IgD-negative memory B cell (primary cell): Measurements from ENCODE around the gene SYMPK. TPM values are rescaled to one million over a fixed set of nuclear protein-coding genes. Genes with fewer than 3 reads are reported as not detected.
"Not testable (repeated sequence)": the region's sequence is repeated elsewhere in the genome, so short reads cannot be mapped to it uniquely, and the experiment has no call there.

Source experiments
- H3K27ac Mint-ChIP-seq, 3 donors: one replicate each; pipeline ENCODE4 v1.8.0; 2020 to 2022; ENCODE audit warnings: mild to moderate bottlenecking in 3 of 3, mixed read lengths in 3 of 3, moderate library complexity in 1 of 3
- H3K27me3 Mint-ChIP-seq: one replicate; pipeline ENCODE4 v1.8.0; 2021; ENCODE audit warnings: mixed read lengths
- H3K36me3 Mint-ChIP-seq: one replicate; pipeline ENCODE4 v1.8.0; 2020; ENCODE audit warnings: mild to moderate bottlenecking, mixed read lengths
- H3K4me1 Mint-ChIP-seq, 3 donors: one replicate each; pipeline ENCODE4 v1.8.0; 2020 to 2022; ENCODE audit warnings: mixed read lengths in 3 of 3, mild to moderate bottlenecking in 1 of 3
- H3K4me3 Mint-ChIP-seq, 4 donors: one replicate each; pipeline ENCODE4 v1.8.0; 2020 to 2022; ENCODE audit warnings: mild to moderate bottlenecking in 4 of 4, mixed read lengths in 4 of 4, moderate library complexity in 3 of 4
- H3K9me3 Mint-ChIP-seq, 3 donors: one replicate each; pipeline ENCODE4 v1.8.0; 2020 to 2021; ENCODE audit warnings: mixed read lengths in 3 of 3, mild to moderate bottlenecking in 1 of 3
- polyA plus RNA-seq: library from polyadenylated mRNA; unstranded; fragments of 300-500 nt; fragmentation: Illumina TruSeq; gene quantifications from one replicate; pipeline ENCODE4 v1.2.3, GENCODE V29; 2021

The SYMPK gene
- polyA plus RNA-seq, 1 donor from 2014 or later = 26.8 TPM

GRCh38 chr19:45799541-45799940 is 63.4 kb downstream of the SYMPK start:
- not testable (repeated sequence) for H3K36me3 Mint-ChIP-seq, H3K4me1 Mint-ChIP-seq, H3K27ac Mint-ChIP-seq, H3K27me3 Mint-ChIP-seq, H3K9me3 Mint-ChIP-seq
- peak overlapping the region in 1 of 4 donors; percentile 66 for H3K4me3 Mint-ChIP-seq

GRCh38 chr19:45798995-45799517 is 63.9 kb downstream of the SYMPK start:
- peaks cover 7% of the 10 kb centered on the region for H3K27me3 Mint-ChIP-seq
- no peaks in the 10 kb centered on the region for H3K9me3 Mint-ChIP-seq
- no peak overlapping the region for H3K4me3 Mint-ChIP-seq
- H3K27ac Mint-ChIP-seq = no peak overlapping the region
- H3K4me1 Mint-ChIP-seq = peaks cover 0 to 6% (median 3%) of the 10 kb centered on the region in 3 donors
- no peaks in the 10 kb centered on the region for H3K36me3 Mint-ChIP-seq

- Mint-ChIP-seq H3K4me3 (peak overlapping the region in 1 of 4 donors; percentile 71), H3K27ac (peak overlapping the region in 2 of 3 donors; percentile 83 to 89), H3K27me3 (peaks cover 8% of the 10 kb centered on the region), H3K9me3 (no peaks in the 10 kb centered on the region), H3K36me3 (peaks cover 2% of the 10 kb centered on the region), H3K4me1 (peaks cover 21 to 30% (median 27%) of the 10 kb centered on the region in 3 donors)
These were observed 68.3 kb downstream of the SYMPK start for GRCh38 chr19:45794627-45795026.

- Mint-ChIP-seq H3K36me3 (peaks cover 3% of the 10 kb centered on the region), H3K9me3 (no peaks in the 10 kb centered on the region), H3K27me3 (peaks cover 7% of the 10 kb centered on the region), H3K27ac (peak overlapping the region; percentile 12 to 98 (median 89)), H3K4me3 (peak overlapping the region in 3 of 4 donors; percentile 9 to 88 (median 32)), H3K4me1 (peaks cover 24 to 29% (median 25%) of the 10 kb centered on the region in 3 donors)
These were observed 69.1 kb downstream of the SYMPK start for GRCh38 chr19:45793876-45794275.

GRCh38 chr19:45793178-45793564 is 69.8 kb downstream of the SYMPK start:
- no peaks in the 10 kb centered on the region for H3K9me3 Mint-ChIP-seq
- H3K36me3 Mint-ChIP-seq = peaks cover 5% of the 10 kb centered on the region
- H3K27me3 Mint-ChIP-seq = peaks cover 7% of the 10 kb centered on the region
- peak overlapping the region; percentile 89 to 98 (median 93) for H3K27ac Mint-ChIP-seq
- H3K4me1 Mint-ChIP-seq = peaks cover 24 to 29% (median 25%) of the 10 kb centered on the region in 3 donors
- peak overlapping the region; percentile 79 to 95 (median 87) for H3K4me3 Mint-ChIP-seq

GRCh38 chr19:45792470-45793177 is 70.3 kb downstream of the SYMPK start, which contains the start of gene DMWD:
Gene DMWD, minus strand, starts transcription at chr19:45792845. Its CDS starts 89 bp downstream, at chr19:45792756.
- peak within 1 kb of the TSS; percentile 86 to 96 (median 92) for H3K4me3 Mint-ChIP-seq
- no peaks in the 10 kb centered on the region for H3K9me3 Mint-ChIP-seq
- peaks cover 7% of the 10 kb centered on the region for H3K36me3 Mint-ChIP-seq
- H3K27me3 Mint-ChIP-seq = peaks cover 5% of the 10 kb centered on the region
- peak within 1 kb of the TSS; percentile 89 to 98 (median 93) for H3K27ac Mint-ChIP-seq
- peaks cover 25 to 29% (median 25%) of the 10 kb centered on the region in 3 donors for H3K4me1 Mint-ChIP-seq

- peaks cover 3% of the 10 kb centered on the region for H3K27me3 Mint-ChIP-seq
- H3K4me3 Mint-ChIP-seq = peak overlapping the region; percentile 84 to 96 (median 92)
- H3K4me1 Mint-ChIP-seq = peaks cover 25 to 29% (median 25%) of the 10 kb centered on the region in 3 donors
- H3K27ac Mint-ChIP-seq = peak overlapping the region in 2 of 3 donors; percentile 68 to 98
- peaks cover 7% of the 10 kb centered on the region for H3K36me3 Mint-ChIP-seq
- H3K9me3 Mint-ChIP-seq = no peaks in the 10 kb centered on the region
These were observed 71.0 kb downstream of the SYMPK start for GRCh38 chr19:45791744-45792469.

- H3K9me3 Mint-ChIP-seq = no peaks in the 10 kb centered on the region
- H3K4me1 Mint-ChIP-seq = peaks cover 25 to 29% (median 25%) of the 10 kb centered on the region in 3 donors
- H3K27me3 Mint-ChIP-seq = peaks cover 3% of the 10 kb centered on the region
- H3K27ac Mint-ChIP-seq = peak overlapping the region in 2 of 3 donors; percentile 68 to 83
- H3K4me3 Mint-ChIP-seq = peak overlapping the region; percentile 84 to 89 (median 86)
- H3K36me3 Mint-ChIP-seq = peaks cover 7% of the 10 kb centered on the region
These were observed 72.0 kb downstream of the SYMPK start for GRCh38 chr19:45790942-45791341.

GRCh38 chr19:45789035-45789786 is 73.7 kb downstream of the SYMPK start:
- peak overlapping the region in 2 of 4 donors; percentile 48 to 70 for H3K4me3 Mint-ChIP-seq
- peaks cover 3% of the 10 kb centered on the region for H3K27me3 Mint-ChIP-seq
- peaks cover 7% of the 10 kb centered on the region for H3K36me3 Mint-ChIP-seq
- H3K27ac Mint-ChIP-seq = no peak overlapping the region
- H3K9me3 Mint-ChIP-seq = no peaks in the 10 kb centered on the region
- peaks cover 25 to 29% (median 25%) of the 10 kb centered on the region in 3 donors for H3K4me1 Mint-ChIP-seq

GRCh38 chr19:45786533-45786894 is 76.4 kb downstream of the SYMPK start:
- no peak overlapping the region for H3K27ac Mint-ChIP-seq
- H3K9me3 Mint-ChIP-seq = no peaks in the 10 kb centered on the region
- peaks cover 10 to 13% (median 12%) of the 10 kb centered on the region in 3 donors for H3K4me1 Mint-ChIP-seq
- no peaks in the 10 kb centered on the region for H3K27me3 Mint-ChIP-seq
- peaks cover 7% of the 10 kb centered on the region for H3K36me3 Mint-ChIP-seq
- no peak overlapping the region for H3K4me3 Mint-ChIP-seq

- Mint-ChIP-seq H3K27me3 (no peaks in the 10 kb centered on the region), H3K4me3 (no peak overlapping the region), H3K9me3 (no peaks in the 10 kb centered on the region), H3K4me1 (peaks cover 7% of the 10 kb centered on the region in 3 donors), H3K27ac (no peak overlapping the region), H3K36me3 (peaks cover 6% of the 10 kb centered on the region)
These were observed 77.0 kb downstream of the SYMPK start for GRCh38 chr19:45785781-45786532.

- Mint-ChIP-seq H3K9me3 (no peaks in the 10 kb centered on the region), H3K4me1 (peaks cover 3 to 5% (median 4%) of the 10 kb centered on the region in 3 donors), H3K36me3 (peaks cover 5% of the 10 kb centered on the region), H3K27me3 (no peaks in the 10 kb centered on the region), H3K4me3 (no peak overlapping the region), H3K27ac (no peak overlapping the region)
These were observed 77.8 kb downstream of the SYMPK start for GRCh38 chr19:45785097-45785496.

- Mint-ChIP-seq H3K36me3 (peaks cover 7% of the 10 kb centered on the region), H3K9me3 (no peaks in the 10 kb centered on the region), H3K27me3 (peaks cover 5% of the 10 kb centered on the region), H3K27ac (no peak overlapping the region), H3K4me1 (peaks cover 7 to 12% (median 8%) of the 10 kb centered on the region in 3 donors), H3K4me3 (no peak overlapping the region)
These were observed 78.9 kb downstream of the SYMPK start for GRCh38 chr19:45784096-45784495.
